CD1c-positive myeloid dendritic cell (primary cell): ENCODE measurements around the gene MS4A4A.
"Not testable (repeated sequence)": the region's sequence is repeated elsewhere in the genome, so short reads cannot be mapped to it uniquely, and the experiment has no call there.

Experiments
- DNase-seq: peaks from one replicate; pipeline ENCODE4 v3.0.0-alpha.2; 2016; ENCODE audit errors: extremely low spot score

The MS4A4A gene

GRCh38 chr11:60301884-60302283 is 21.4 kb downstream of the MS4A4A start:
- not testable (repeated sequence) for DNase-seq

- no peak for DNase-seq
Observed at GRCh38 chr11:60303661-60304060, 23.2 kb downstream of the MS4A4A start.

GRCh38 chr11:60305906-60306619 is 25.6 kb downstream of the MS4A4A start:
- DNase-seq, result no peak

GRCh38 chr11:60307507-60308195 is 27.2 kb downstream of the MS4A4A start:
- DNase-seq, result no peak

- DNase-seq, result peak; percentile 80
Observed at GRCh38 chr11:60310407-60310998, 30.0 kb downstream of the MS4A4A start.

- DNase-seq, result no peak
Observed at GRCh38 chr11:60314635-60315321, 34.3 kb downstream of the MS4A4A start.

GRCh38 chr11:60315871-60316270 is 35.4 kb downstream of the MS4A4A start:
- DNase-seq, result no peak

GRCh38 chr11:60316317-60316716 is 35.9 kb downstream of the MS4A4A start:
- no peak for DNase-seq

- DNase-seq, result no peak
Observed at GRCh38 chr11:60318726-60319125, 38.3 kb downstream of the MS4A4A start.

- no peak for DNase-seq
Observed at GRCh38 chr11:60321051-60321450, 40.6 kb downstream of the MS4A4A start.

GRCh38 chr11:60326955-60327354 is 46.5 kb downstream of the MS4A4A start, which contains the start of gene MS4A6E:
Gene MS4A6E (plus strand): TSS chr11:60327255. CDS start chr11:60334896, 7,641 bp downstream.
- no peak for DNase-seq

GRCh38 chr11:60328460-60328859 is 48.0 kb downstream of the MS4A4A start:
- DNase-seq, result no peak

GRCh38 chr11:60332846-60333245 is 52.4 kb downstream of the MS4A4A start:
- peak; percentile 46 for DNase-seq

- peak; percentile 79 for DNase-seq
Observed at GRCh38 chr11:60334005-60334620, 53.6 kb downstream of the MS4A4A start.

GRCh38 chr11:60336767-60337391 is 56.4 kb downstream of the MS4A4A start:
- DNase-seq, result peak; percentile 56

- DNase-seq, result no peak
Observed at GRCh38 chr11:60338053-60338452, 57.6 kb downstream of the MS4A4A start.

GRCh38 chr11:60339356-60339755 is 58.9 kb downstream of the MS4A4A start:
- DNase-seq, result no peak

- peak; percentile 65 for DNase-seq
Observed at GRCh38 chr11:60343094-60343704, 62.7 kb downstream of the MS4A4A start.

- no peak for DNase-seq
Observed at GRCh38 chr11:60344146-60344545, 63.7 kb downstream of the MS4A4A start.

- DNase-seq, result peak; percentile 52
Observed at GRCh38 chr11:60345489-60345888, 65.0 kb downstream of the MS4A4A start.
